HEK293T (cell line): Measurements from ENCODE around the gene CHKA.

Experiments
- ARNT ChIP-seq: fragments of 450-650 bp; IDR thresholded peaks from 2 replicates; pipeline ENCODE4 v1.6.1; 2017; ENCODE audit warnings: mild to moderate bottlenecking
- BHLHE40 ChIP-seq: fragments of 450-650 bp; IDR thresholded peaks from 2 replicates; pipeline ENCODE4 v1.6.1; 2016; ENCODE audit warnings: mild to moderate bottlenecking, moderate library complexity, borderline replicate concordance
- ELF4 ChIP-seq: fragments of 450-650 bp; IDR thresholded peaks from 2 replicates; pipeline ENCODE4 v1.6.1; 2017; ENCODE audit warnings: antibody characterized with exemption
- FOXA1 ChIP-seq: fragments of 450-650 bp; IDR thresholded peaks from 2 replicates; pipeline ENCODE4 v1.6.1; 2016; ENCODE audit warnings: mild to moderate bottlenecking
- FOXK2 ChIP-seq: fragments of 450-650 bp; IDR thresholded peaks from 2 replicates; pipeline ENCODE4 v1.6.1; 2016; ENCODE audit warnings: mild to moderate bottlenecking
- FOXM1 ChIP-seq: fragments of 450-650 bp; IDR thresholded peaks from 2 replicates; pipeline ENCODE4 v1.6.1; 2017; ENCODE audit warnings: mild to moderate bottlenecking, borderline replicate concordance
- HDGF ChIP-seq: fragments of 450-650 bp; IDR thresholded peaks from 2 replicates; pipeline ENCODE4 v1.6.1; 2017; ENCODE audit warnings: antibody characterized with exemption, borderline replicate concordance
- L3MBTL2 ChIP-seq: fragments of 450-650 bp; conservative IDR thresholded peaks from 2 replicates; pipeline ENCODE4 v1.6.1; 2016; ENCODE audit warnings: mild to moderate bottlenecking
- LEF1 ChIP-seq: fragments of 450-650 bp; IDR thresholded peaks from 2 replicates; pipeline ENCODE4 v1.6.1; 2017; ENCODE audit warnings: mild to moderate bottlenecking, borderline replicate concordance
- NFRKB ChIP-seq: fragments of 450-650 bp; IDR thresholded peaks from 2 replicates; pipeline ENCODE4 v1.6.1; 2016; ENCODE audit warnings: mild to moderate bottlenecking, moderate library complexity
- PKNOX1 ChIP-seq: fragments of 450-650 bp; IDR thresholded peaks from 2 replicates; pipeline ENCODE4 v1.6.1; 2016
- SP1 ChIP-seq: fragments of 450-650 bp; IDR thresholded peaks from 2 replicates; pipeline ENCODE4 v1.6.1; 2017
- SUZ12 ChIP-seq: fragments of 450-650 bp; IDR thresholded peaks from 2 replicates; pipeline ENCODE4 v1.6.1; 2016; ENCODE audit warnings: mild to moderate bottlenecking
- ZNF384 ChIP-seq: fragments of 450-650 bp; IDR thresholded peaks from 2 replicates; pipeline ENCODE4 v1.6.1; 2016

DNA sequence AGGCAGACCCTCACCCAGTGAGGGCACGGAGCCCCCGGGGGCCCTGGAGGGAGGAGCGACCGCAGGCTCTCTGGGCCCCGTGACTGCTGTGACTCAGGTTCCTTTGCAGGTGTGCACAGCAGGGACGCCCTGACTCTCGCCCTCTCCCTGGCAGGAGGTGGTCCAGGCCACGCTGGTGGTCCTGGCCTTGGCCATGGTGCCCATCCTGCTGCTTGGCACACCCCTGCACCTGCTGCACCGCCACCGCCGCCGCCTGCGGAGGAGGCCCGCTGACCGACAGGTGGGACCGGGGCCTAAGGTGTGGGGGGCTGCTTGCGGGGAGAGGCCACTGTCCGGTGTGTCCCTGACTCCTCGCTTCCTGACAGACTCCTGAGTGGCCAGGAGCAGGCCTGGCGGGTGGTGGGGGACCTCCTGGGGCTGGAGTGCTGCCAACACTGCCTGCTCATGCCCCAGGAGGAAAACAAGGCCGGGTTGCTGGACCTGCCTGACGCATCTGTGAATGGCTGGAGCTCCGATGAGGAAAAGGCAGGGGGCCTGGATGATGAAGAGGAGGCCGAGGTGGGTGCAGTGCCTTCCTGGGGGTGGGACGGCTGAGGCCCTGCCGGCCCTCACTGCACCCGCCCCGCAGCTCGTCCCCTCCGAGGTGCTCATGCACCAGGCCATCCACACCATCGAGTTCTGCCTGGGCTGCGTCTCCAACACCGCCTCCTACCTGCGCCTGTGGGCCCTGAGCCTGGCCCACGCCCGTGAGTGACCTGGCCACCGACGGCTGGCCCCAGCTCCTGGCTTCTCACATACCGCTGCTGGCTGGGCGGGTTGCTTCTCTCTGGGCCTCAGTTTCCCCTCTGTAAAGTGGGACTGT lies 71.4 kb downstream of the CHKA start:
- TF ChIP-seq SUZ12 (no peak), SP1 (no peak), L3MBTL2 (no peak), PKNOX1 (no peak), FOXM1 (no peak), HDGF (no peak), ELF4 (no peak), FOXK2 (no peak), BHLHE40 (no peak), FOXA1 (no peak), ARNT (no peak), NFRKB (no peak), LEF1 (no peak), ZNF384 (no peak)
